Activated CD4-positive, alpha-beta T cell treated with anti-CD3 and anti-CD28 coated beads, Interleukin-2, Interleukin-4, amounts not matched to agents 100 ng/mL and 50 ng/mL, durations not matched to agents 16 hours and 8 hours (primary cell): ENCODE data around the gene RRAGD.
A peak's percentile ranks its signal among the peaks of the same experiment; 100 is the strongest.
"Not testable (repeated sequence)": the region's sequence is repeated elsewhere in the genome, so short reads cannot be mapped to it uniquely, and the experiment has no call there.

Experiments used
- DNase-seq: peaks from one replicate; pipeline ENCODE4 v3.0.0-alpha.2; 2020; ENCODE audit warnings: low spot score

Gene RRAGD

GRCh38 chr6:89411145-89412070, 665 bp downstream of the RRAGD start:
- DNase-seq = no peak

GRCh38 chr6:89410788-89411144, 1.3 kb downstream of the RRAGD start:
- DNase-seq = no peak

- peak; percentile 9 for DNase-seq
Measured at GRCh38 chr6:89410231-89410761, 1.8 kb downstream of the RRAGD start.

- DNase-seq = no peak
Measured at GRCh38 chr6:89409461-89410035, 2.5 kb downstream of the RRAGD start.

- no peak for DNase-seq
Measured at GRCh38 chr6:89406141-89406540, 5.9 kb downstream of the RRAGD start.

GRCh38 chr6:89404512-89404911, 7.6 kb downstream of the RRAGD start:
- DNase-seq = no peak

- no peak for DNase-seq
Measured at GRCh38 chr6:89402776-89403175, 9.3 kb downstream of the RRAGD start.

GRCh38 chr6:89400912-89401399, 11.1 kb downstream of the RRAGD start:
- no peak for DNase-seq

GRCh38 chr6:89400050-89400449, 12.0 kb downstream of the RRAGD start:
- DNase-seq = no peak

GRCh38 chr6:89398762-89399525, 13.1 kb downstream of the RRAGD start:
- DNase-seq = no peak

GRCh38 chr6:89397884-89398283, 14.2 kb downstream of the RRAGD start:
- not testable (repeated sequence) for DNase-seq

GRCh38 chr6:89393659-89394058, 18.4 kb downstream of the RRAGD start:
- no peak for DNase-seq

GRCh38 chr6:89392823-89393222, 19.2 kb downstream of the RRAGD start:
- no peak for DNase-seq

- DNase-seq = no peak
Measured at GRCh38 chr6:89388846-89389245, 23.2 kb downstream of the RRAGD start.

GRCh38 chr6:89387516-89388201, 24.4 kb downstream of the RRAGD start:
- no peak for DNase-seq

- no peak for DNase-seq
Measured at GRCh38 chr6:89386917-89387491, 25.1 kb downstream of the RRAGD start.

GRCh38 chr6:89385846-89386245, 26.2 kb downstream of the RRAGD start:
- DNase-seq = no peak

GRCh38 chr6:89385156-89385667, 26.9 kb downstream of the RRAGD start:
- DNase-seq = peak; percentile 18

- DNase-seq = no peak
Measured at GRCh38 chr6:89381031-89381430, 31.0 kb downstream of the RRAGD start.

- no peak for DNase-seq
Measured at GRCh38 chr6:89379281-89379680, 32.8 kb downstream of the RRAGD start.

GRCh38 chr6:89378628-89379027, 33.4 kb downstream of the RRAGD start:
- DNase-seq = no peak
